Measurements from ENCODE around the gene ONECUT1. TPM values are rescaled to one million over a fixed set of nuclear protein-coding genes. Genes with fewer than 3 reads are reported as not detected.
A peak's percentile ranks its signal among the peaks of the same experiment; 100 is the strongest.

ONECUT1 gene
- total and polyA plus RNA-seq, 2 of the 8 experiments (the other 6 are each of a cell fraction or from before 2014, with no cell fraction given): 0.65 to 6.4 TPM

GRCh38 chr15:52805351-52806283 lies 15.5 kb upstream of the ONECUT1 start (continued):
- TF ChIP-seq MAX (IDR thresholded peaks at IDR 0.05) (peak; percentile 55), CREB1 (IDR thresholded peaks at IDR 0.05) (no peak), RXRA (IDR thresholded peaks at IDR 0.05; ENCODE audit: insufficient read depth, low read depth, low read length) (no peak), KDM4A (IDR thresholded peaks at IDR 0.05; ENCODE audit: low read depth, low read length, severe bottlenecking) (peak; percentile 57), SIRT6 (IDR thresholded peaks at IDR 0.05; ENCODE audit: low read length) (no peak), E2F6 (IDR thresholded peaks at IDR 0.05) (peak; percentile 81), JUN (IDR thresholded peaks at IDR 0.05; ENCODE audit: low read depth, low read length) (no peak), ASH2L (IDR thresholded peaks at IDR 0.05; ENCODE audit: low read length) (peak; percentile 72), ATF3 (IDR thresholded peaks at IDR 0.05; ENCODE audit: insufficient read depth, low read depth, low read length) (no peak), HDAC2 (IDR thresholded peaks at IDR 0.05; ENCODE audit: borderline replicate concordance in 1 of 2, low read depth in 2 of 2, low read length in 2 of 2) (no peak), CTBP2 (IDR thresholded peaks at IDR 0.05; ENCODE audit: borderline replicate concordance, insufficient read depth, insufficient read length, low read length) (peak; percentile 43), SUZ12 (IDR thresholded peaks at IDR 0.05; ENCODE audit: low read length) (peak; percentile 57; the same call in 1 of the 2 replicates)
